Fibroblast of lung (primary cell): ENCODE measurements around the gene GGA3.

Experiments
- EZH2 ChIP-seq: IDR thresholded peaks from 2 replicates; pipeline ENCODE4 v1.5.1; 2012; ENCODE audit warnings: low read length, control low read depth, mild to moderate bottlenecking; ENCODE audit errors: missing control alignments
- TF ChIP-seq, protein P1 (sequence below), 2 donors: IDR thresholded peaks in 1 of 2; conservative IDR thresholded peaks in 1 of 2; 1 replicate in 1 of 2; 2 replicates in 1 of 2; pipeline ENCODE4 v1.5.1; 2011 to 2012; ENCODE audit warnings: low read length in 2 of 2, control low read depth in 1 of 2, inconsistent platforms in 1 of 2, low read depth in 1 of 2, mild to moderate bottlenecking in 1 of 2

DNA sequence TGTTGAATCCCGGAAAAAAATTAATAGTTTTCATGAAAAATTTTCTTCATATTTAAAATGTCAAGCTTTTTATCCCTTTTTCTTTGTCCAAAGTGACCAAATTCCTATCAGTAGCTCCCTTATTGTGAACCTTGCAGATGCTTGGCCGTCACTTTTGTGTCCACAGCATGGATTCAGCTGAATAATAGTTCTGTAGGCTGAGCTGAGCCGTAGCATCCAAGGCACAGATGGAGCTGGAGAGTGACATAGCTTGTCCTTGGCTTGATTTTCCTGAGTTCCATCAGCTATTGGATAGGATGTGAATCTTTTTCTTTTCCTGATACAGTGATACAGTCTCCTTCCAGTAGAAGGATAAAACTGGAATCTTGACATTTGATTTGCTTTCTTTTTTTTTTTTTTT, 52.3 kb downstream of the GGA3 start:
- TF ChIP-seq, protein P1, sequence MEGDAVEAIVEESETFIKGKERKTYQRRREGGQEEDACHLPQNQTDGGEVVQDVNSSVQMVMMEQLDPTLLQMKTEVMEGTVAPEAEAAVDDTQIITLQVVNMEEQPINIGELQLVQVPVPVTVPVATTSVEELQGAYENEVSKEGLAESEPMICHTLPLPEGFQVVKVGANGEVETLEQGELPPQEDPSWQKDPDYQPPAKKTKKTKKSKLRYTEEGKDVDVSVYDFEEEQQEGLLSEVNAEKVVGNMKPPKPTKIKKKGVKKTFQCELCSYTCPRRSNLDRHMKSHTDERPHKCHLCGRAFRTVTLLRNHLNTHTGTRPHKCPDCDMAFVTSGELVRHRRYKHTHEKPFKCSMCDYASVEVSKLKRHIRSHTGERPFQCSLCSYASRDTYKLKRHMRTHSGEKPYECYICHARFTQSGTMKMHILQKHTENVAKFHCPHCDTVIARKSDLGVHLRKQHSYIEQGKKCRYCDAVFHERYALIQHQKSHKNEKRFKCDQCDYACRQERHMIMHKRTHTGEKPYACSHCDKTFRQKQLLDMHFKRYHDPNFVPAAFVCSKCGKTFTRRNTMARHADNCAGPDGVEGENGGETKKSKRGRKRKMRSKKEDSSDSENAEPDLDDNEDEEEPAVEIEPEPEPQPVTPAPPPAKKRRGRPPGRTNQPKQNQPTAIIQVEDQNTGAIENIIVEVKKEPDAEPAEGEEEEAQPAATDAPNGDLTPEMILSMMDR (conservative IDR thresholded peaks at IDR 0.05 in 1 of 2, IDR thresholded peaks at IDR 0.05 in 1 of 2; ENCODE audit: low read depth in 1 of 2, low read length in 2 of 2), result no peak
- TF ChIP-seq EZH2, result no peak
